Type B pancreatic cell (in vitro differentiated cells): ENCODE data around the gene ITGA2. TPM values are rescaled to one million over a fixed set of nuclear protein-coding genes. Genes with fewer than 3 reads are reported as not detected.

ENCODE experiments used
- DNase-seq: peaks from one replicate; pipeline ENCODE4 v3.0.0; 2021; ENCODE audit warnings: mixed read lengths; ENCODE audit not compliant: unreplicated experiment; ENCODE audit errors: extremely low spot score
- H3K27ac Mint-ChIP-seq: 2 replicates; pipeline ENCODE4 v1.8.0; 2021; ENCODE audit warnings: mild to moderate bottlenecking, mixed read lengths
- H3K27me3 Mint-ChIP-seq: 2 replicates; pipeline ENCODE4 v1.8.0; 2021; ENCODE audit warnings: mixed read lengths
- H3K36me3 Mint-ChIP-seq: 2 replicates; pipeline ENCODE4 v1.8.0; 2021; ENCODE audit warnings: mixed read lengths
- H3K4me1 Mint-ChIP-seq: one replicate; pipeline ENCODE4 v1.8.0; 2021; ENCODE audit warnings: mixed read lengths; ENCODE audit not compliant: unreplicated experiment
- H3K4me3 Mint-ChIP-seq: 2 replicates; pipeline ENCODE4 v1.8.0; 2021; ENCODE audit warnings: mild to moderate bottlenecking, mixed read lengths
- H3K9me3 Mint-ChIP-seq: 2 replicates; pipeline ENCODE4 v1.8.0; 2021; ENCODE audit warnings: mixed read lengths
- long read RNA-seq: library from polyadenylated mRNA; unstranded; transcript quantifications from one replicate; pipeline ENCODE4 v2.0.0, GENCODE V29; 2020
- total RNA-seq: library from RNA; stranded (reverse); gene quantifications from 2 replicates; pipeline ENCODE4 v1.2.1, GENCODE V29; 2021; ENCODE audit warnings: low replicate concordance
- TF ChIP-seq, protein P1 (sequence below): fragments of 200-600 bp; sonication (generic); conservative IDR thresholded peaks from 2 replicates; pipeline ENCODE4 v1.5.0; 2021; ENCODE audit warnings: antibody characterized with exemption, mild to moderate bottlenecking

ITGA2 gene
- total RNA-seq, result 8.0 and 9.5 TPM in 2 replicates
- long read RNA-seq, partial matches to known transcripts, result 18 of 20 reads
- long read RNA-seq, other reads (novel, unspliced or antisense), result 2 of 20 reads

DNA sequence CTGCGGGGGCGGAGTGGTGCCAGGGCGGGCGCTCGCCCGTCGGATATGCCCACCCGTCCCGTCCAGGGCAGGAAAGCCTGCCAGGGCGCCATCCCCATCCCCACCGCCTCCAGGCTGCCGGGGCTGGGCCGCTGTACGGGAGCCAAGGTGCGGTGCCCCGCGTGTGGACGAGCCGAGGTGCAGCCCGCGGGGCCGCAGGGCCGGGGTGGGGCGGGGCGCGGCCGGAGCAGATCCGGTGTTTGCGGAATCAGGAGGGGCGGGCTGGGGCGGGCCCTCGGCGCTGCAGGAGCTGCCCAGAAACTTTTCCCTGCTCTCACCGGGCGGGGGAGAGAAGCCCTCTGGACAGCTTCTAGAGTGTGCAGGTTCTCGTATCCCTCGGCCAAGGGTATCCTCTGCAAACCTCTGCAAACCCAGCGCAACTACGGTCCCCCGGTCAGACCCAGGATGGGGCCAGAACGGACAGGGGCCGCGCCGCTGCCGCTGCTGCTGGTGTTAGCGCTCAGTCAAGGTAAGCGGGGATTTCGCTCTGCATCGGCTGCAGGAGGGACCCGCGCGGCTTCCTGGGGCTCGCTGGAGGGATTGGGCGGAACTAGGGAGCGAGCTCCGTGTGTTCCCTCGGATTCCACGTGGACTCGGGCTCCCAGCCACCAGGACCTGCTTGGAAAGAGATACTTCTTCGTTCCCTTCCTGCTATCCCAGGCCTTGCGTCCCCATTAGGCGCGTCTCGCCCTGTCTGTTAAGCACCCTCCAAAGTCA, at the start of gene ITGA2:
Gene ITGA2 (plus strand): TSS at position 328 of the 756 bp plus-strand sequence. CDS start 117 bp downstream, at position 445.
- Mint-ChIP-seq H3K27ac (peak within 1 kb of the TSS; percentile 81), H3K4me1 (peaks cover 8% of the 10 kb centered on the region), H3K36me3 (peaks cover 4% of the 10 kb centered on the region), H3K9me3 (no peaks in the 10 kb centered on the region), H3K4me3 (peak within 1 kb of the TSS; percentile 87), H3K27me3 (peaks cover 67% of the 10 kb centered on the region)
- peak; percentile 72 for DNase-seq
- TF ChIP-seq, protein P1, sequence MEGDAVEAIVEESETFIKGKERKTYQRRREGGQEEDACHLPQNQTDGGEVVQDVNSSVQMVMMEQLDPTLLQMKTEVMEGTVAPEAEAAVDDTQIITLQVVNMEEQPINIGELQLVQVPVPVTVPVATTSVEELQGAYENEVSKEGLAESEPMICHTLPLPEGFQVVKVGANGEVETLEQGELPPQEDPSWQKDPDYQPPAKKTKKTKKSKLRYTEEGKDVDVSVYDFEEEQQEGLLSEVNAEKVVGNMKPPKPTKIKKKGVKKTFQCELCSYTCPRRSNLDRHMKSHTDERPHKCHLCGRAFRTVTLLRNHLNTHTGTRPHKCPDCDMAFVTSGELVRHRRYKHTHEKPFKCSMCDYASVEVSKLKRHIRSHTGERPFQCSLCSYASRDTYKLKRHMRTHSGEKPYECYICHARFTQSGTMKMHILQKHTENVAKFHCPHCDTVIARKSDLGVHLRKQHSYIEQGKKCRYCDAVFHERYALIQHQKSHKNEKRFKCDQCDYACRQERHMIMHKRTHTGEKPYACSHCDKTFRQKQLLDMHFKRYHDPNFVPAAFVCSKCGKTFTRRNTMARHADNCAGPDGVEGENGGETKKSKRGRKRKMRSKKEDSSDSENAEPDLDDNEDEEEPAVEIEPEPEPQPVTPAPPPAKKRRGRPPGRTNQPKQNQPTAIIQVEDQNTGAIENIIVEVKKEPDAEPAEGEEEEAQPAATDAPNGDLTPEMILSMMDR, result no peak

DNA sequence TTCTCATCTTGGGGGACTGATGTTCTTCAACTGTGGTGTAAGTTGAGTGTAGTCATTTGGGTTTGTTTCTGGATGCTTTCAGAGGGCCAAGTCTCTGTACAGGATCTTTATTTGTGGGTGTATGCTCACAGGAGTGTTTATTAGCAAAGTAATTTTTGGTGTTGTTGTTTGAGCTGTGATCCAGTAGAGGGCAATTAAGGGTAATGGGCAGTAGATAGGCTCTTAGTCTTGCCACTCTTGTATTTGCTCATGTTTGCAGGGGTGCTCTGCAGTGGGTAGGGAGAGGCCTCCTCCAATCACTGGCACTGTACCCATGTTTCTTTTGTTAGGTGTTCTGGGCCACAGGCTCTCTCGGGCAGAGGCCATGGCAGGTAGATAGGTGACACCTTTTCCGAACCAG, 45.9 kb upstream of the ITGA2 start:
- TF ChIP-seq, protein P1, result no peak
- H3K4me3 Mint-ChIP-seq, result no peak overlapping the region
- H3K36me3 Mint-ChIP-seq, result peaks cover 4% of the 10 kb centered on the region
- H3K4me1 Mint-ChIP-seq, result peaks cover 1% of the 10 kb centered on the region
- DNase-seq, result no peak
- no peaks in the 10 kb centered on the region for H3K27me3 Mint-ChIP-seq
- no peak overlapping the region for H3K27ac Mint-ChIP-seq
- peaks cover 4% of the 10 kb centered on the region for H3K9me3 Mint-ChIP-seq

DNA sequence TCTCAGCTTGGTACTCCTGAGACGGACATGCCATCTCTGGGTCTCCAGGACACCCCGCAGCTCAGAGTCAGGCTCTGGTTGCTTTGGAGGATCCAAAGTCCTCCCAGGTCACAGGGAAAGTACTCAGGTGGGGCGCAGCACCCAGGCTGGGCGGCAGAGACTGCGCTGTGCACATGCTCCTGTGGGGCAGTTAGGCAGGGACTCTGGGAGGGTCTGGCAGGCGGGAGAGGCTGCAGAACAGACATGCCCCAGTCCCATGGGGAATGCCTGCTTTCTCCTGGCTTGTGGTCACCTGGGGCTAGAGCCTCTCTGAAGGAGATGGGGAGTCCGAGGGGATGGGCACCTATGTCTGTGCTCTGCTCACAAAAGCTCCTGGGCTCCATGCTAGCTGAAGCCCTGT, 45.3 kb upstream of the ITGA2 start:
- Mint-ChIP-seq H3K4me3 (no peak overlapping the region), H3K4me1 (peaks cover 6% of the 10 kb centered on the region), H3K9me3 (peaks cover 4% of the 10 kb centered on the region), H3K36me3 (peaks cover 4% of the 10 kb centered on the region), H3K27ac (no peak overlapping the region), H3K27me3 (no peaks in the 10 kb centered on the region)
- TF ChIP-seq, protein P1, result no peak
- no peak for DNase-seq

DNA sequence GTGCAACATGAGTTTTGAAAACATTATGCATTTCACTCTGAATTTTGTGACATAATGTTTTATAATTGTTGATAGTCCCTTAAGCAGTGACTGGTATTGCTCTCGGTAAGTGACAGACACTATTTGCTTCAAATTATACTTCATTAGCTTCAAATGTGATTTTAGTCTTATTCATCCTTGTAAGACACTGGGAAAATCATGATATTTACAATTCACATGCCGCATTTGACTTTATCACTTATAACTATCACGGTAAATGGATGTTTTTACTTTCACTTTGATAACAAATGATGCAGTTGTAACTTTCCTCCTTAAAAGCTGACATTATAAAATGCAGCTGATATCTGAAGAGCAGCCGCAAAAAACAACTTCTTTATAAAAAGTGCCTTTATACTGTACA, 44.1 kb upstream of the ITGA2 start:
- no peak overlapping the region for H3K4me3 Mint-ChIP-seq
- H3K27me3 Mint-ChIP-seq, result no peaks in the 10 kb centered on the region
- DNase-seq, result no peak
- peaks cover 6% of the 10 kb centered on the region for H3K4me1 Mint-ChIP-seq
- TF ChIP-seq, protein P1, result no peak
- no peak overlapping the region for H3K27ac Mint-ChIP-seq
- peaks cover 4% of the 10 kb centered on the region for H3K9me3 Mint-ChIP-seq
- peaks cover 4% of the 10 kb centered on the region for H3K36me3 Mint-ChIP-seq

DNA sequence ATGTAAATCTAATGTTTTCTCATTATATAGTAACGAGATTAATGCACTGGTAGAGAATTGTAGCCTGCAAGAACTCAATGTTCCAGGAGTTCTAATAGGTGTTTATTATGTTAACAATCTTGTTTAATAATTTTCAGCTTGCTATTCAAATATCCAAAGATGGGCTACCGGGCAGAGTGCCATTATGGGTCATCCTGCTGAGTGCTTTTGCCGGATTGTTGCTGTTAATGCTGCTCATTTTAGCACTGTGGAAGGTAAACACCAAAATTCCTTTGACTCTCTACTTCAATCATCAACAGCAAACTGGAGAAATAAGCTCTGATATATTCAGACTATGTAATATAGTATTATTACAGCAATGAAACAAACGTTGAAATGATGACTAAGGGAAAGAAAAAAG, 41.9 kb upstream of the ITGA2 start:
- no peak for DNase-seq
- Mint-ChIP-seq H3K27me3 (no peaks in the 10 kb centered on the region), H3K36me3 (peaks cover 4% of the 10 kb centered on the region), H3K9me3 (peaks cover 4% of the 10 kb centered on the region), H3K4me1 (peaks cover 6% of the 10 kb centered on the region), H3K27ac (no peak overlapping the region), H3K4me3 (no peak overlapping the region)
- TF ChIP-seq, protein P1, result no peak
